HCT116 (cell line): Measurements from ENCODE around the gene DYNLRB1. TPM values are rescaled to one million over a fixed set of nuclear protein-coding genes. Genes with fewer than 3 reads are reported as not detected.

Experiments
- ATAC-seq: fragments of 200-7000 bp; cut with Tn5 transposase; 2 replicates; pipeline ENCODE4 v1.9.1; 2020; ENCODE audit warnings: mild to moderate bottlenecking, moderate library complexity
- BruUV-seq: library from RNA; stranded (reverse); fragments of 400-500 nt; replicated peaks from 2 replicates; lab custom pipeline; 2021; lab: Mats Ljungman, UMichigan
- CTCF ChIA-PET: fragments of 300-600 bp; sonication (Branson Sonifier 250); formaldehyde crosslinking; loops from one replicate; lab custom pipeline; 2021; ENCODE audit warnings: antibody characterized with exemption; lab: Charles Lee
- POLR2A ChIA-PET: fragments of 300-600, 350-600 bp; sonication (Branson Sonifier 250); formaldehyde crosslinking; loops from one replicate; lab custom pipeline; 2021; ENCODE audit warnings: antibody characterized with exemption; lab: Charles Lee
- RAD21 ChIA-PET, 2 experiments: fragments of 300-600 bp; sonication (Branson Sonifier 250); formaldehyde crosslinking; loops; one replicate each; lab custom pipeline; 2023; ENCODE audit warnings: low total read pairs in 2 of 2; ENCODE audit not compliant: uncharacterized antibody in 2 of 2, unreplicated experiment in 2 of 2, low non-redundant PET in 1 of 2; lab: Charles Lee
- DNase-seq: peaks from one replicate; pipeline ENCODE4 v3.0.0-alpha.2; 2010; ENCODE audit warnings: low read depth, low spot score
- H2AFZ ChIP-seq: fragments of 200-600 bp; shearing (Covaris generic), sonication (generic); 2 replicates; pipeline ENCODE4 v1.6.1; 2017; ENCODE audit warnings: low read depth, mixed run types, mixed read lengths, antibody characterized with exemption, low read length; ENCODE audit not compliant: poor library complexity, severe bottlenecking
- H3K27ac ChIP-seq: 2 replicates; pipeline ENCODE4 v1.5.1; 2012; ENCODE audit warnings: low read depth, low read length
- H3K27me3 ChIP-seq: fragments of 200-600 bp; sonication (generic); 2 replicates; pipeline ENCODE4 v1.6.1; 2016; ENCODE audit warnings: mixed run types, low read length, mixed read lengths; ENCODE audit not compliant: insufficient read depth
- H3K36me3 ChIP-seq, 2 experiments: fragments of 200-500 bp in 1 of 2; fragments of 200-600 bp in 1 of 2; sonication (Bioruptor generic) in 1 of 2; sonication (generic) in 1 of 2; 2 replicates each; pipeline versions ENCODE4 v1.5.1 to v1.6.1; 2014 to 2016; ENCODE audit warnings: low read length in 2 of 2, inconsistent platforms in 1 of 2, mixed read lengths in 1 of 2, mixed run types in 1 of 2; ENCODE audit not compliant: insufficient read depth in 2 of 2, control insufficient read depth in 1 of 2
- H3K4me1 ChIP-seq, 2 experiments: fragments of 200-600 bp in 1 of 2; sonication (generic) in 1 of 2; 2 replicates each; pipeline versions ENCODE4 v1.5.1 to v1.6.1; 2012 to 2017; ENCODE audit warnings: low read length in 2 of 2, inconsistent platforms in 1 of 2, mild to moderate bottlenecking in 1 of 2, mixed read lengths in 1 of 2, mixed run types in 1 of 2, moderate library complexity in 1 of 2; ENCODE audit not compliant: insufficient read depth in 2 of 2, control insufficient read depth in 1 of 2
- H3K4me2 ChIP-seq: fragments of 200-600 bp; sonication (generic); 2 replicates; pipeline ENCODE4 v1.6.1; 2017; ENCODE audit warnings: mixed run types, low read length, mixed read lengths
- H3K4me3 ChIP-seq, 2 experiments: fragments of 200-600 bp in 1 of 2; sonication (generic) in 1 of 2; replicated peaks in 1 of 2; 2 replicates each; pipeline ENCODE4 v1.5.1; 2011 to 2016; ENCODE audit warnings: low read length in 2 of 2, control low read depth in 1 of 2, low read depth in 1 of 2, mild to moderate bottlenecking in 1 of 2, mixed read lengths in 1 of 2, mixed run types in 1 of 2
- H3K79me2 ChIP-seq: fragments of 200-600 bp; sonication (generic); 2 replicates; pipeline ENCODE4 v1.6.1; 2017; ENCODE audit warnings: mild to moderate bottlenecking, mixed run types, low read length, moderate library complexity, mixed read lengths; ENCODE audit not compliant: insufficient read depth
- H3K9ac ChIP-seq: fragments of 200-600 bp; sonication (generic); 2 replicates; pipeline ENCODE4 v1.6.1; 2016; ENCODE audit warnings: low read length, mixed read lengths
- H3K9me2 ChIP-seq: fragments of 200-600 bp; sonication (generic), shearing (Covaris generic); 2 replicates; pipeline ENCODE4 v1.6.1; 2017; ENCODE audit warnings: mixed run types, mild to moderate bottlenecking, moderate library complexity; ENCODE audit not compliant: insufficient read depth
- H3K9me3 ChIP-seq, 2 experiments: fragments of 200-500 bp in 1 of 2; fragments of 200-600 bp in 1 of 2; sonication (Bioruptor generic) in 1 of 2; sonication (generic) in 1 of 2; 2 replicates each; pipeline ENCODE4 v1.6.1; 2014 to 2017; ENCODE audit warnings: low read length in 2 of 2, mixed read lengths in 2 of 2, inconsistent platforms in 1 of 2, low read depth in 1 of 2, mild to moderate bottlenecking in 1 of 2, mixed run types in 1 of 2, moderate library complexity in 1 of 2; ENCODE audit not compliant: control insufficient read depth in 1 of 2, insufficient read depth in 1 of 2
- H4K20me1 ChIP-seq: fragments of 200-600 bp; sonication (generic), shearing (Covaris generic); 2 replicates; pipeline ENCODE4 v1.6.1; 2017; ENCODE audit warnings: mixed run types, mild to moderate bottlenecking, moderate library complexity; ENCODE audit not compliant: insufficient read depth
- ATF3 ChIP-seq: IDR thresholded peaks from 2 replicates; pipeline ENCODE4 v1.6.1; 2012
- CBX3 ChIP-seq: IDR thresholded peaks from 2 replicates; pipeline ENCODE4 v1.6.1; 2012; ENCODE audit warnings: low read depth
- CEBPB ChIP-seq: IDR thresholded peaks from 2 replicates; pipeline ENCODE4 v1.6.1; 2012; ENCODE audit warnings: low read depth
- EGR1 ChIP-seq: IDR thresholded peaks from 2 replicates; pipeline ENCODE4 v1.6.1; 2012; ENCODE audit warnings: low read depth
- ELF1 ChIP-seq: IDR thresholded peaks from 2 replicates; pipeline ENCODE4 v1.6.1; 2012; ENCODE audit warnings: low read depth, borderline replicate concordance
- EZH2phosphoT487 ChIP-seq: fragments of 200-600 bp; IDR thresholded peaks from 2 replicates; pipeline ENCODE4 v1.6.1; 2018; ENCODE audit warnings: antibody characterized with exemption, borderline replicate concordance
- FOSL1 ChIP-seq: IDR thresholded peaks from 2 replicates; pipeline ENCODE4 v1.6.1; 2012; ENCODE audit warnings: low read depth
- JUND ChIP-seq: IDR thresholded peaks from 2 replicates; pipeline ENCODE4 v1.6.1; 2012
- POLR2AphosphoS5 ChIP-seq: IDR thresholded peaks from 2 replicates; pipeline ENCODE4 v1.6.1; 2011; ENCODE audit warnings: mild to moderate bottlenecking, low read depth, low read length, moderate library complexity
- RAD21 ChIP-seq: IDR thresholded peaks from 2 replicates; pipeline ENCODE4 v1.6.1; 2012; ENCODE audit warnings: low read depth, mild to moderate bottlenecking
- REST ChIP-seq: IDR thresholded peaks from 2 replicates; pipeline ENCODE4 v1.6.1; 2012; ENCODE audit warnings: low read depth
- SIN3A ChIP-seq: IDR thresholded peaks from 2 replicates; pipeline ENCODE4 v1.6.1; 2012; ENCODE audit warnings: low read depth
- SRF ChIP-seq: IDR thresholded peaks from 2 replicates; pipeline ENCODE4 v1.6.1; 2012; ENCODE audit warnings: low read depth
- TCF7L2 ChIP-seq: IDR thresholded peaks from 2 replicates; pipeline ENCODE4 v1.7.0; 2011; ENCODE audit warnings: borderline replicate concordance, inconsistent platforms; ENCODE audit not compliant: insufficient read depth, insufficient read length; ENCODE audit errors: extremely low read depth
- YY1 ChIP-seq: IDR thresholded peaks from 2 replicates; pipeline ENCODE4 v1.6.1; 2011; ENCODE audit warnings: low read length, low read depth, moderate library complexity, mild to moderate bottlenecking; ENCODE audit not compliant: insufficient replicate concordance; ENCODE audit errors: extremely low read depth
- ZBTB33 ChIP-seq: IDR thresholded peaks from 2 replicates; pipeline ENCODE4 v1.6.1; 2011; ENCODE audit warnings: mild to moderate bottlenecking, low read length, moderate library complexity; ENCODE audit not compliant: insufficient replicate concordance; ENCODE audit errors: extremely low read depth
- ZFX ChIP-seq: fragments of 450-650 bp; IDR thresholded peaks from 2 replicates; pipeline ENCODE4 v1.6.1; 2017
- ZNF274 ChIP-seq: fragments of 200-500 bp; sonication (Bioruptor generic); IDR thresholded peaks from 2 replicates; pipeline ENCODE4 v1.6.1; 2014; ENCODE audit warnings: mild to moderate bottlenecking, low read depth, low read length, inconsistent platforms
- intact Hi-C: fragments of 100-400 bp; cut with micrococcal nuclease; formaldehyde crosslinking; loops from 2 replicates; pipeline ENCODE4 v1.10.0; 2022
- total RNA-seq: library from RNA; stranded (reverse); gene quantifications from one replicate; pipeline ENCODE4 v1.2.1, GENCODE V29; 2021; ENCODE audit not compliant: unreplicated experiment
- TF ChIP-seq, protein P1 (sequence below): IDR thresholded peaks from 2 replicates; pipeline ENCODE4 v1.6.1; 2012
- TF ChIP-seq, protein P2 (sequence below), 3 experiments: fragments of 200-600 bp in 1 of 3; sonication (generic) in 1 of 3; IDR thresholded peaks in 2 of 3; conservative IDR thresholded peaks in 1 of 3; 2 replicates each; pipeline ENCODE4 v1.5.1; 2012 to 2017; ENCODE audit warnings: low read depth in 2 of 3, low read length in 2 of 3, antibody characterized with exemption in 1 of 3, borderline replicate concordance in 1 of 3, control low read depth in 1 of 3, mild to moderate bottlenecking in 1 of 3, mixed read lengths in 1 of 3, mixed run types in 1 of 3, moderate library complexity in 1 of 3; ENCODE audit not compliant: insufficient read depth in 1 of 3

DYNLRB1 gene
- total RNA-seq, 1 experiment from 2014 or later, result 106 TPM

DNA sequence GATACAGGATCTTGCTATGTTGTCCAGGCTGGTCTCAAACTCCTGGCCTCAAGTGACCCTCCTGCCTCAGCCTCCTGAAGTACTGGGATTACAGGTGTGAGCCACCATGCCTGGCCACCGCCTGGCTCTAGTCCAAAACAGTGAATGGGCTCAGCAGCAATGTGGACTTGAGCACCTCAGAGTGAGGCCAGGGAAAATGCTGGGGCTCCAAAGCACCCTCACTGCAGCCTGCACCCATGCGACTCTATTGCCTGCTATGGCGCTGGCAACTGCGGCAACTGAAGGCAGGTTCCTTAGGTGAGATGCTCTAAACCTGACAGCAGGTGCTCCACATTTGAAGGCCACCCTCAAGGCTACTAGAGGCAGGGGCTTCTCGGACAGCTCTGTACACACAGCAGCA lies 68.8 kb downstream of the DYNLRB1 start:
- no peak for ATAC-seq
- ChIA-PET POLR2A (no interaction called here), CTCF (no interaction called here)

More for the DNA sequence above, 68.8 kb downstream of the DYNLRB1 start:
- H3K9me2 ChIP-seq, result no peaks in the 10 kb centered on the region
- H3K9me3 ChIP-seq, result no peaks in the 10 kb centered on the region
- no peaks in the 10 kb centered on the region for H3K79me2 ChIP-seq
- H3K9ac ChIP-seq, result no peak overlapping the region
- H3K4me1 ChIP-seq, result peaks cover 0 to 21% of the 10 kb centered on the region in 2 experiments; a peak in 2 of 4 replicates
- H3K27ac ChIP-seq, result no peak overlapping the region
- H3K4me3 ChIP-seq, result no peak overlapping the region
- H4K20me1 ChIP-seq, result no peaks in the 10 kb centered on the region
- RAD21 ChIA-PET, result no interaction called here
- TF ChIP-seq ELF1 (no peak), REST (no peak), CEBPB (no peak), CBX3 (no peak), EZH2phosphoT487 (no peak), TCF7L2 (no peak), ZNF274 (no peak), YY1 (no peak), SIN3A (no peak), ZFX (no peak), EGR1 (no peak), FOSL1 (no peak), ATF3 (no peak), JUND (no peak), SRF (no peak), RAD21 (no peak), POLR2AphosphoS5 (no peak), ZBTB33 (no peak)
- TF ChIP-seq, protein P1, sequence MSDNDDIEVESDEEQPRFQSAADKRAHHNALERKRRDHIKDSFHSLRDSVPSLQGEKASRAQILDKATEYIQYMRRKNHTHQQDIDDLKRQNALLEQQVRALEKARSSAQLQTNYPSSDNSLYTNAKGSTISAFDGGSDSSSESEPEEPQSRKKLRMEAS, result no peak
- TF ChIP-seq, protein P2, sequence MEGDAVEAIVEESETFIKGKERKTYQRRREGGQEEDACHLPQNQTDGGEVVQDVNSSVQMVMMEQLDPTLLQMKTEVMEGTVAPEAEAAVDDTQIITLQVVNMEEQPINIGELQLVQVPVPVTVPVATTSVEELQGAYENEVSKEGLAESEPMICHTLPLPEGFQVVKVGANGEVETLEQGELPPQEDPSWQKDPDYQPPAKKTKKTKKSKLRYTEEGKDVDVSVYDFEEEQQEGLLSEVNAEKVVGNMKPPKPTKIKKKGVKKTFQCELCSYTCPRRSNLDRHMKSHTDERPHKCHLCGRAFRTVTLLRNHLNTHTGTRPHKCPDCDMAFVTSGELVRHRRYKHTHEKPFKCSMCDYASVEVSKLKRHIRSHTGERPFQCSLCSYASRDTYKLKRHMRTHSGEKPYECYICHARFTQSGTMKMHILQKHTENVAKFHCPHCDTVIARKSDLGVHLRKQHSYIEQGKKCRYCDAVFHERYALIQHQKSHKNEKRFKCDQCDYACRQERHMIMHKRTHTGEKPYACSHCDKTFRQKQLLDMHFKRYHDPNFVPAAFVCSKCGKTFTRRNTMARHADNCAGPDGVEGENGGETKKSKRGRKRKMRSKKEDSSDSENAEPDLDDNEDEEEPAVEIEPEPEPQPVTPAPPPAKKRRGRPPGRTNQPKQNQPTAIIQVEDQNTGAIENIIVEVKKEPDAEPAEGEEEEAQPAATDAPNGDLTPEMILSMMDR (IDR thresholded peaks at IDR 0.05 in 2 of 3, conservative IDR thresholded peaks at IDR 0.05 in 1 of 3; ENCODE audit: borderline replicate concordance in 1 of 3, insufficient read depth in 1 of 3, low read depth in 2 of 3, low read length in 2 of 3), result no peak
- TF ChIP-seq, all 23 proteins: peak for 0
- no peak overlapping the region for H3K4me2 ChIP-seq
- intact Hi-C loops, result no loop called here
- H3K27me3 ChIP-seq, result no peaks in the 10 kb centered on the region
- no peak for DNase-seq
- no peak overlapping the region for H2AFZ ChIP-seq
- no TSS peak for BruUV-seq
- no peaks in the 10 kb centered on the region for H3K36me3 ChIP-seq
